Muscle layer of colon (tissue), 2 donors: ENCODE data around the gene CCL4.
"Not testable (repeated sequence)": the region's sequence is repeated elsewhere in the genome, so short reads cannot be mapped to it uniquely, and the experiment has no call there.

Experiments
- H3K27ac ChIP-seq: one replicate; pipeline ENCODE4 v1.7.0; 2013; ENCODE audit warnings: low read depth, mild to moderate bottlenecking, low read length, moderate library complexity
- H3K27me3 ChIP-seq, 2 donors: one replicate each; pipeline ENCODE4 v1.7.0; 2013; ENCODE audit warnings: low read length in 2 of 2, mild to moderate bottlenecking in 2 of 2; ENCODE audit not compliant: insufficient read depth in 2 of 2, control insufficient read depth in 1 of 2
- H3K36me3 ChIP-seq: one replicate; pipeline ENCODE4 v1.7.0; 2013; ENCODE audit warnings: mild to moderate bottlenecking, low read length; ENCODE audit not compliant: insufficient read depth
- H3K4me1 ChIP-seq: one replicate; pipeline ENCODE4 v1.7.0; 2013; ENCODE audit warnings: mild to moderate bottlenecking, low read length; ENCODE audit not compliant: insufficient read depth
- H3K4me3 ChIP-seq, 2 donors: one replicate each; pipeline ENCODE4 v1.7.0; 2013; ENCODE audit warnings: low read length in 2 of 2, low read depth in 1 of 2, mild to moderate bottlenecking in 1 of 2, moderate library complexity in 1 of 2
- H3K9ac ChIP-seq: one replicate; pipeline ENCODE4 v1.7.0; 2013; ENCODE audit warnings: low read length
- H3K9me3 ChIP-seq: one replicate; pipeline ENCODE4 v1.7.0; 2013; ENCODE audit warnings: mild to moderate bottlenecking, low read length
- donor health status: abdominal sarcoma.
- donor health status: Adenocarcinoma of cecum.

The CCL4 gene

GRCh38 chr17:36089339-36089865 lies 14.2 kb upstream of the CCL4 start:
- no peak overlapping the region for H3K27ac ChIP-seq
- H3K9me3 ChIP-seq: no peaks in the 10 kb centered on the region
- no peaks in the 10 kb centered on the region for H3K27me3 ChIP-seq
- H3K36me3 ChIP-seq: no peaks in the 10 kb centered on the region
- H3K4me3 ChIP-seq: no peak overlapping the region
- no peaks in the 10 kb centered on the region for H3K4me1 ChIP-seq
- H3K9ac ChIP-seq: no peak overlapping the region

GRCh38 chr17:36089888-36090836 lies 13.5 kb upstream of the CCL4 start, which contains the start of gene CCL3:
Gene CCL3, minus strand, starts transcription at chr17:36090143. Its CDS starts 85 bp downstream, at chr17:36090058.
- Histone ChIP-seq H3K9ac (no peak within 1 kb of the TSS), H3K27ac (no peak within 1 kb of the TSS), H3K36me3 (no peaks in the 10 kb centered on the region), H3K9me3 (no peaks in the 10 kb centered on the region), H3K4me1 (no peaks in the 10 kb centered on the region), H3K4me3 (no peak within 1 kb of the TSS), H3K27me3 (no peaks in the 10 kb centered on the region)

- Histone ChIP-seq H3K27me3 (no peaks in the 10 kb centered on the region), H3K27ac (no peak overlapping the region), H3K9me3 (no peaks in the 10 kb centered on the region), H3K4me3 (no peak overlapping the region), H3K4me1 (no peaks in the 10 kb centered on the region), H3K9ac (no peak overlapping the region), H3K36me3 (no peaks in the 10 kb centered on the region)
Measured at GRCh38 chr17:36092230-36092629, 11.4 kb upstream of the CCL4 start.

- not testable (repeated sequence) for H3K27me3 ChIP-seq, H3K9ac ChIP-seq, H3K36me3 ChIP-seq, H3K4me1 ChIP-seq, H3K9me3 ChIP-seq, H3K27ac ChIP-seq, H3K4me3 ChIP-seq
Measured at GRCh38 chr17:36092715-36093114, 10.9 kb upstream of the CCL4 start.

GRCh38 chr17:36094232-36094631 lies 9.4 kb upstream of the CCL4 start:
- Histone ChIP-seq H3K9me3 (no peaks in the 10 kb centered on the region), H3K9ac (no peak overlapping the region), H3K27me3 (no peaks in the 10 kb centered on the region), H3K4me3 (no peak overlapping the region), H3K27ac (no peak overlapping the region), H3K4me1 (no peaks in the 10 kb centered on the region), H3K36me3 (no peaks in the 10 kb centered on the region)

GRCh38 chr17:36094746-36095145 lies 8.9 kb upstream of the CCL4 start:
- no peaks in the 10 kb centered on the region for H3K27me3 ChIP-seq
- no peak overlapping the region for H3K27ac ChIP-seq
- no peaks in the 10 kb centered on the region for H3K36me3 ChIP-seq
- H3K4me1 ChIP-seq: no peaks in the 10 kb centered on the region
- H3K9me3 ChIP-seq: no peaks in the 10 kb centered on the region
- no peak overlapping the region for H3K9ac ChIP-seq
- no peak overlapping the region for H3K4me3 ChIP-seq

- Histone ChIP-seq H3K27me3 (no peaks in the 10 kb centered on the region), H3K36me3 (no peaks in the 10 kb centered on the region), H3K4me1 (no peaks in the 10 kb centered on the region), H3K4me3 (no peak overlapping the region), H3K27ac (no peak overlapping the region), H3K9ac (no peak overlapping the region), H3K9me3 (no peaks in the 10 kb centered on the region)
Measured at GRCh38 chr17:36095992-36096391, 7.6 kb upstream of the CCL4 start.

- H3K27me3 ChIP-seq, H3K9ac ChIP-seq, H3K27ac ChIP-seq, H3K4me1 ChIP-seq, H3K9me3 ChIP-seq, H3K4me3 ChIP-seq, H3K36me3 ChIP-seq: not testable (repeated sequence)
Measured at GRCh38 chr17:36099004-36099403, 4.6 kb upstream of the CCL4 start.

GRCh38 chr17:36104246-36104645 lies 619 bp downstream of the CCL4 start:
- not testable (repeated sequence) for H3K4me1 ChIP-seq, H3K36me3 ChIP-seq, H3K9me3 ChIP-seq, H3K4me3 ChIP-seq, H3K27ac ChIP-seq, H3K9ac ChIP-seq, H3K27me3 ChIP-seq

GRCh38 chr17:36104701-36105181 lies 1.1 kb downstream of the CCL4 start:
- Histone ChIP-seq H3K9ac (no peak overlapping the region), H3K4me1 (no peaks in the 10 kb centered on the region), H3K4me3 (no peak overlapping the region), H3K27ac (no peak overlapping the region), H3K27me3 (no peaks in the 10 kb centered on the region), H3K36me3 (no peaks in the 10 kb centered on the region), H3K9me3 (no peaks in the 10 kb centered on the region)

GRCh38 chr17:36105781-36106492 lies 2.3 kb downstream of the CCL4 start:
- Histone ChIP-seq H3K27ac (no peak overlapping the region), H3K27me3 (no peaks in the 10 kb centered on the region), H3K9me3 (no peaks in the 10 kb centered on the region)

More at GRCh38 chr17:36105781-36106492, 2.3 kb downstream of the CCL4 start:
- no peak overlapping the region for H3K4me3 ChIP-seq
- no peaks in the 10 kb centered on the region for H3K36me3 ChIP-seq
- no peaks in the 10 kb centered on the region for H3K4me1 ChIP-seq
- no peak overlapping the region for H3K9ac ChIP-seq
